RPMI7951 (cell line): ENCODE results near the gene ZNF625. TPM values are rescaled to one million over a fixed set of nuclear protein-coding genes. Genes with fewer than 3 reads are reported as not detected.

ENCODE experiments used
- DNase-seq: peaks from one replicate; pipeline ENCODE4 v3.0.0-alpha.2; 2012; ENCODE audit warnings: low read depth
- total RNA-seq: library from RNA; depleted of rRNA; stranded (reverse); fragments of >200 nt; shearing (Covaris generic); gene quantifications from 2 replicates; pipeline ENCODE4 v1.2.3, GENCODE V29; 2014; rRNA removed

ZNF625 gene
- 6.8 and 7.9 TPM in 2 replicates for total RNA-seq

DNA sequence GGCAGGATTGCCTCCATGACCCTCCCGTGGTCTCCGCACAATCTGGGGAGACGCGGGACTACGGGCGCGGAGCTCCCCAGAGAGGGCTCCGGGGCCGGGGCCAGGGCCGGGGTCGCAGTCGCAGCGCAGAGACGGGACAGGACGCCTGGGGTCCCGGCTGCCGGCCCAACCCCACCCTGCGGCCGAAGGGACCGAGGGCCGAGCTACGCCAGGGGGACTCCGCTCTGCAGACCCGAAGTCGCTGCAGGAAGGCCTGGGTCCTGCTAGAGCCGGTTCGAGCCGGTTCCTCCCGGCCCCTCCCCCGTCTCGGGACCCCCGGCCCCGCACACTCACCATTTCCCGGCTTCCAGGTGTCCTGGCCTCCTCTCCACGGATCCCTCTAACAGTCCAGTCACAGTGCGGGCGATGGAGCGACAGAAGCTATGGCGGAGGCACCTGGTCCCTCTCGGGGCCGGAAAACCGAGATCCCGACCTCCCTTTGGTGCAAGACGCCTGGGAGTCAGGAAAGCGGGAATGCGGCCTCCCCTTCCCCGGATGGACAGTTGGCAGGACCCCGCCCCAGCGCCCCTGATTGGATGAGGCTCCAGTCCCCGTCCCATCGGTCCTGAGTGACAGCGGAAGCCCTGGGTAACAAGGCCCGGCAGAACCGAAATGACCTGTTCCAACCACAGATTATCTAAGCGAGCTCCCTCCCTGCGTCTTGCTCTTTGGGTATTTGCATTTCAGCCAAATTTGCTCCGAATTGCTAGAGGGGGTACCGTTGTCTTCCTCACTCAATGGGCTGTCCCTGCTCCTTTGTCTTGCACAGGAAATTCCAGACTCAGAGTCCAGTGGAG lies at the start of gene ZNF625:
Gene ZNF625 (minus strand): TSS at position 512 of the 836 bp plus-strand sequence. CDS start 176 bp downstream, at position 336.
- peak; percentile 93 for DNase-seq

DNA sequence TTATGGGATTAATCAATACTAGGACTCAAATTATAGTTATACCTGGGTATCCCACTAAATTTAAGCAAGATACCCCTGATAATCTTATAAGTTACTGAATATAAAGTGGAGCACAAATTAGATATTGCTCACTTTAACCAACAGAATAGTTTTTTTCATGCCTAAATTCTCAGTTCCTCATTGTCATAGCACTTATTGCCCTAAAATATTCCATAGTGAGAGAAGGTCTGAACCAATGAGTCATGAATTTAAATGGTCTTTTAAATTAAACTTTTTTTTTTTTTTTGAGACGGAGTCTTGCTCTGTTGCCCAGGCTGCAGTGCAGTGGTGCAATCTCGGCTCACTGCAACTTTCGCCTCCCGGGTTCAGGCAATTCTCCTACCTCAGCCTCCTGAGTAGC lies 48.8 kb upstream of the ZNF625 start:
- no peak for DNase-seq

DNA sequence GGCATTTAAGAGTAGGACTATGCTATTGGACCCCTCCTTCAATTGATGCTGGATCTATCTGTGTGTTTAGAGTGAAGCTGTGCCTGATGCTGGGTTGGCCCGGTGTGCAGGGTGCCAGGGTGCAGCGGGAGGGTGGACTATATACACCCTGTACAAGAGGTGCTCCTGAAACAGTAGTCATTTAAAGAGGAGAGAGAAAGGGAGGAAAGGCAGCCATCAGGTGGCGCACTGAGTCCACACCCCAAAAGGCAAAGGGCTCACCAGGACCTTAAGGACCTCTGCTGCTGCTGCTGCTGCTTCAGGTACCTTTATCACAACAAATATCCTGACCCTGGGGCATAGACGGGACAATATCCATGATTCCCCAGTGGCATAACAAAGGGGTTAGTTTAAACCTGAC lies 45.7 kb upstream of the ZNF625 start:
- DNase-seq, result no peak

DNA sequence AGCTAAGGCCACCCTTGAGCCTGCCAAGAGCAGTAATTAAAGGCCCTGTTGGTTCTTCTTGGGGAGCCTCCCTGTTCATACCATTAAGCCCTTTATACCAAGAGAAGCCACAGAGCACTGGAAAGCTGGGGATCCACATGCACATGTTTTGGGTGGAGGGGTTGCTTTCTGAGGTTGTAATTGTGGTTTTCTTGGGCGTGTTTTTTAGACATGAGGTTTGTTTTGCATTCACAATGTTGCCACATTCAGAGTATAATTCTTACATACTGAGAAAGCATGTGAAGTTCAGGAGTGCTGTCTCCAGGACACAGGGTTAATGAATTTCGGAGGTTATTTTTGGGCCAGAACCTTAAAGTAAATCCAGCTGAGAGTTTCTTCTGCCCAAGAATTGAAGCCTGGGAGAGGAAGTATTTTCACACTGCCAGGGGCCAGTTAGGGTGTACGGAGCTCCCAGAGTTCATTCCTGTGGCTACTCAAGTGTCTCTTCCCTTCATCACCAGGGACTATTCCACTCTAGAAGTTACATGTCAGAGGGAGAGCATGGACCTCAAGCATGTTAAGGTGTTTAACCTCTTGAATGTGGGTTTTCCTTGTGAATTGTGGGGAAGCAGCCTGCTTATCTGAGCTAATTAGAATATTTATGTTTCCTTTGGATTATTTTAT lies 43.4 kb upstream of the ZNF625 start:
- DNase-seq, result no peak

DNA sequence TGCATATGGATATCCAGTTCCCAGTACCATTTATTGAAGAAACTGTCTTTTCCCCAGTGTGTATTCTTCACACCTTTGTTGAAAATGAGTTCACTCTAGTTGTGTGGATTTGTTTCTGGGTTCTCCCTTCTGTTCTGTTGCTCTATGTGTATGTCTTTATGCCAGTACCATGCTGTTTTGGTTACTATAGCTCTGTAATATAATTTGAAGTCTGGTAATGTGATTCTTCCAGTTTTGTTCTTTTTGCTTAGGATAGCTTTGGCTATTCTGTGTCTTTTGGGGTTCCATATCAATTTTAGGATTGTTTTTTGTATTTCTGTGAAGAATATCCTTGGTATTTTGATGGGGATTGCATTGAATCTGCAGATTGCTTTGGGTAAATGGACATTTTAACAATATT lies 41.6 kb upstream of the ZNF625 start:
- DNase-seq, result no peak

DNA sequence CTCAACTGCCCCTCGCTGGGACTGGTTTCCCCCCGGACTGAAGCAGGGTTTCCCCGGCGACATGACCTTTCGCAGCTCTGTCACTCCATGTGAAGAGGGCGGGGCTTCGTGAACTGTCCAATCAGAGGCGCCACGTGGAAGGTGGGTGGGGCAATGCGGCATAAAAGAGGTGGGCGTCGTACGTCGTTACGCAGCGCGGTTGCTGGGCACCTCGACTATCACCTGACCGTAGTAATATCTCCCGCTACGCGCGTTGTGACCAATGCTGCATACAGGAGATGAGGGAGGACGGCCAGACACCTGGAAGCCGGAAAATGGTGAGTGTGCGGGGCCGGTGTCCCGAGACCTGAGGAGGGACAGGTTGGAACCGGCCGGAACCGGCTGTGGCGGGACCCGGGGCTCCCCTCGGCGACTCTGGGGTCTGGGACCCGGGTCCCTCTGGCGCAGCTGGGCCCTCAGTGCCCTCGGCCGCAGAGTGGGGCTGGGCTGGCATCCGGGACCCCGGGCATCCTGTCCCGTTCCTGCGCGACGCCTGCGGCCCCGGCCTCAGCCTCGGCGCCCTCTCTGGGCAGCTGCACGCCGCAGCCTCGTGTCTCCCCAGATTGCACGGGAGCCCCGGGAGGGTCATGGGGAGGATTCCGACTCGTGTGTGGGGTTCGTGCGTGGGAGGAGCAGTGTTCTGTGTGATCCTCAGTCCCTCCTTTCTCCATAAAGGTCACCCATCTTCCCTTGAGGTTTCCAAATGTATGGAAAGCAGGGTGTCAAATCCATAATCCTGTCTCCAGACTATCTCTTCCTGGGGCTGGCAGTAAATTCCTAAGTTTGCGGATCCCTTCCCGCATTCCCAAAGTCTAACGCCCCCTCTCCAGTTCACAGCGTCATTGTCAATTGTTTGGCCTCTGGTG lies 38.5 kb upstream of the ZNF625 start:
- no peak for DNase-seq

DNA sequence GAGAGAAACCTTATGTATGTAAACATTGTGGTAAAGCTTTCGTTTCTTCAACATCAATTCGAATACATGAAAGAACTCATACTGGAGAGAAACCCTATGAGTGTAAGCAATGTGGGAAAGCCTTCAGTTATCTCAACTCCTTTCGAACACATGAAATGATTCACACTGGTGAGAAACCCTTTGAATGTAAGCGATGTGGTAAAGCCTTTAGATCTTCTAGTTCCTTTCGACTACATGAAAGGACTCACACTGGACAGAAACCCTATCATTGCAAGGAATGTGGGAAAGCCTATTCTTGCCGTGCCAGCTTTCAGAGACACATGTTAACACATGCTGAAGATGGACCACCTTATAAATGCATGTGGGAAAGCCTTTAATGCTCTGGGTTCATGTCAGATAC lies 31.1 kb upstream of the ZNF625 start:
- DNase-seq, result no peak

DNA sequence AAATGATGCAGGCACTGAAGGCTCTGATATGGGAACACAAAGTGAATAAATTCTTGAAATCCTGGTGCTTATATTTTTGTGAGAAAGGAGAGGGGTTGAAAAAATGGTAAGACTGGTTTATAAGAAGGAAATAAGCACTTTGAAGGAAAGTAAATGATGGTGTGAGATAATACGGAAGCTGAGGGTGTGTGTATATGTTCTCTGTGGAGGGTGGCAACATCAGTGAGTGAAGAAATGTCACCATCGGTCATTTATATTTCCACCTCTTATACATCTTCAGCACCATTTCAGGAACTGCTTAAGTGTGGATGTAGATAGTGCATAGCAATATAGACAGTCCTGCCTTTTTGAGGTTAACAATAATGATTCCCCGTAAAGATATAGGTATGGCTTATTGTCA lies 23.8 kb upstream of the ZNF625 start:
- no peak for DNase-seq

DNA sequence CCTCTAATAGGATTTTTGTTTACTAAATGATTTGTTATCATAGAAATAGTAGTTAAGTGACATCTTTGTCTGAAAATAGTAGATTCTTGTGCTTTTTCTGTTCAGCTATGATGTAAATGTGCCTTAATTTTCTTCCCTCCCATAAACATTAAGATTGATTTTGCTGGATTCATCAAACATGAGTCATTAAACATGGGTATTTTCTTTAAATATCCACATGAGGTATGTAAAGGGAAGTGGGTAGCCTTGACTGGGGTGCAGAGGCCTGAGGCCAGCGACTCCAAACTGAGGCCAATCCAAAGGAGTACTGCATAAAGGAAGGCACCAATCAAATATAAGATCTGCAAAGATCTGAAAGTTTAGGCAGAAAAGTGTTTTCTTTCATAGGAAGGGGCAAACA lies 10.1 kb upstream of the ZNF625 start:
- no peak for DNase-seq

DNA sequence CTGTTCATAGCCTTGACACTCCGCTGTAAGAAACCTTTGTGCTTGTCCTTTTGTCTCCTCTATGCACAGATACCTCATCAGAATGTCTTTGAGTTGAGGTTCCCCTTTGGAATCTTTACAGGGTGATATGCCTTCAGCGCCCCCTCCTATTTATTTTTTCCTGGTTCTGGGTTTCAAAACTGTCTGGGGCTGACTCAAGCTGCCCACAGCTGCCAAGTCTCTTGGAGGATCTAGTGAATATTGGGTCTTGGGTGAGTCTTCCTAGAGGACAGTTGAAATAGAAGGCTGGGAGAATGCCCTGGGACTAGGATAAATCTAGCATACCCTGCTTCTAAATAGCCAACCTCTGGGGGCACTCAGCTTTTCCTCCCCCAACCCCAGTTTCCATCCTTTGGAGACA lies 7.3 kb upstream of the ZNF625 start:
- DNase-seq, result peak; percentile 26

DNA sequence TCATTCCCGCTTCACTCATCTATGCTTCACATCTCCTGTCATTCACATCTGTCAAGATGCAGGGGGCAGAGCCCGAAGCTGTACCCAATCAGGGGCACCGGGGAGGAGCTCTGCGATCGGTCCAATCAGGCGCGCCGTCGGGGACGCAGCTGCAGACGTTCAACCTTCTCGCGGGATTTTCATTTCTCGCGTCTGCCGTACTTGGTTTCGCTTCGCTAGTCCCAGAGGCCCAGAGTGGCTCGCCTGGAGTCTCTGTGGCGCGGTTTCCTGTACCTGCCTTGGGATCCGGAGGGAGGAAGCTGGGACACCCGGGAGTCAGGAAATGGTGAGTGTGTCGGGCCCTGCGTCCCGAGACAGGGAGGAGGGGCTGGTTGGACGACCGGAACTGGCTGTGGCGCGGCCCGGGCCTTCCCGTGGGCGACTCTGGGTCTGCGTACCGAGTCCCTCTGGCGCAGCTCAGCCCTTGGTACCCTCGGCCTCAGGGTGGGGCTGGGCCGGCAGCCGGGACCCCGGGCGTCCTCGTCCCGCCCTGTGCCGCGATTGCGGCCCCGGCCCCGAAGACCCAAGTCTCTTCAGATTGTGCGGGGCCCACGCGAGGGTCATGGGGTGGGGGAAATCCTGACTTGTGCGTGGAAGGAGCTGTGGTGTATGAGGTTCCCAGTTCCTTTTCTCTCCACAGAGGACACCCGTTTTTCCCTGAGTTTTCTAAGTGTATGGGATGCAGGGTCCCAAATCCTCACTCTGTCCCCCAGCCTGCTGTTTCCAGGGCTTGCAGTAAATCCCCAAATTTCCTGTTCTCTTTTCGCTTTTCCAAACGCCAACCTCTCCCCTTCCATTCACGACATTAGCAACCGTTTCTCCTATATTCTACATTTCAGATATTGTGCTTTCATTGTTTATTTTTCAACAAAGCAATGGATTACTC lies 6.6 kb upstream of the ZNF625 start, which contains the start of gene ZNF136:
Gene ZNF136 (plus strand): TSS at position 215 of the 925 bp plus-strand sequence. CDS start 108 bp downstream, at position 323.
- DNase-seq, result peak; percentile 97

DNA sequence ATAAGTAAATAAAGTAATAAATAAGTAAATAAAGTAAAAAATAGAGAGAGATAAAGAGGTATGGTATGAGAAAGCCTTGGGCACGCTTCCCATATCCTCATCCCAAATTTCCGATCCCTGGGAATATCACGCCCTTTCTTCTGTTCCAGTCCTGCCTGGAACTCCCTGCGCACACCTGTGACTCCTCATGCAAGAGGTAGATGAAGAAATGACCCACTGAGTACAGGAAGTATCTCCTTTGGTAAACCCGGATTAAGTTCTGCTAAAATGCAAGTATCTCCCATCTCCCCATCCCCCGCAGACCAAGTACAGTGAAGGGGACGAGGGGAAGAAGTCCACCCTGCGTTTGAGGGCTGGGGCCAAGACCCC lies 6.0 kb upstream of the ZNF625 start:
- no peak for DNase-seq

DNA sequence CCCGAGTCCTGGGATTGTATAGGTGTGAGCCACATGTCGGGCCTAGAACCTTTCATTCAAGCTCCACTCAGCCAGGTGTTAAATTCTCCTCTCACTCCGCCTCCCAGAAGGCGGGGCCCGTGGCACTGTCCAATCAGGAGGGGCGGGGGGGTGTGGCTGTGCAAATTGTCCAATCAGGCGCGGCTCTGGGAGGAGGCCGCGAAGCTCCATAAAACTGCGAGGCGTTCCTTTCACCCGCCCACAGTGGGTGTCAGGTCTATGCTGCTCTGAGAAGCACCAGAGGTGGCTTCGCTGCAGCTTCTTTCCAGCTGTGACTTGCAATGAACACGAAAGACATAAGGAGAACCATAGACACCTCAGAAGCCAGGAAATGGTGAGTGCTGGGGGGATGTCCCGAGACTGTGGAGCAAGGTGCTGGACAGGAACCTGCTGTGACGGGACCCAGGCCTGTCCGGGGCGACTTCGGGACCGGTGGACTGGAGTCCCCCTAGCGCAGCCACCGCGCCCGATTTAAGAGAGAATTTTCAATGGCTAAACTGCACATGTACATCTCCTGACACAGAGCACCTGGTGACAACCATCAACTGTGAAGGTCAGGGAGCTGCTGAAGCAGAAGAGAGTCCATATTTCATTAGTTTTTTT lies 3.4 kb upstream of the ZNF625 start:
- no peak for DNase-seq

DNA sequence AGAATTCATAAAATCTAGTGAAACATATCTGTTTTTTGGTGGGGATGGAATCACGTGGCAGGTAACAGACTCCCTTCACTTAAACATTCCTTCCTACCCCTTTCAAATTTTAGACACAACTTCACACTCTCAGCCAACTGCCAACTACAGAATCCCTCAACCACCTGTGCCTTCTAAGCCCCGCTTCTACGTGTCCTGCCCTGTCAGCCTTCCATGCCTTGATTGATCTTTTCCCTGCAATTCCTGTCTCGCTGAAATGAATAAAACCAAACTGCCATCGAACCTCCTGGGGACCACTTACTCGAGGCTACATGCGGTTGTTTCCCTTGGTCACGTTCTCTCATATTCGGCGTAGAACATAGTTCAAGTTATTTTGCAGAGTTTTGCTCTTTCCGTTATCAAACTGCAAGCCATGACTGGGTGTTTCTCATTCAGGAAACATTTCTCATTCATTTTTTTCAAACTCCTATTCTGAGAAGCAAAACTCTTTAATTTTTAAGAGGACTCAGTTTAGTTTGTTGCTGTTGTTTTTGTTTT lies 1.1 kb downstream of the ZNF625 start:
- no peak for DNase-seq

DNA sequence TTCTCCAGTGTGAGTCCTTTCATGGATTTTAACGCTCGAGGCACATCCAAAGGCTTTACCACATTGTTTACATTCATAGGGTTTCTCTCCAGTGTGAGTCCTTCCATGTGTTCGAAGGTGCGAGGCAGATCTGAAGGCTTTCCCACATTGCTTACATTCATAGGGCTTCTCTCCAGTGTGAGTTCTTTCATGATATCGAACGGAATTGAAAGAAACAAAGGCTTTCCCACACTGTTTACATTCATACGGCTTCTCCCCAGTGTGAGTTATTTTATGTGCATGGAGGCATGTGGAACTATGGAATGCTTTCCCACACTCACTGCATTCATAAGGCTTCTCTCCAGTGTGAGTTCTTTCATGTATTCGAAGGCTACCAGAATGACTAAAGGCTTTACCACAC lies 11.2 kb downstream of the ZNF625 start:
- DNase-seq, result no peak

DNA sequence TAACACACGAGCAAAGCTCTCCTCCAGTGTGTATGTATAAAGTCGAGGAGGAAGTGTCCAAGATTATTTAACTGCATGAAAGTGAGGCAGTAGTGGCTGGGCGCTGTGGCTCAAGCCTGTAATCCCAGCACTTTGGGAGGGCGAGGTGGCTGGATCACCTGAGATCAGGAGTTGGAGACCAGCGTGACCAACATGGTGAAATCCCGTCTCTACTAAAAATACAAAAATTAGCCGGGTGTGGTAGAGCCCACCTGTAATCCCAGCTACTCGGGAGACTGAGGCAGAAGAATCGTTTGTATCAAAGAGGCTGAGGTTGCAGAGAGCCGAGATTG lies 15.2 kb downstream of the ZNF625 start:
- no peak for DNase-seq

DNA sequence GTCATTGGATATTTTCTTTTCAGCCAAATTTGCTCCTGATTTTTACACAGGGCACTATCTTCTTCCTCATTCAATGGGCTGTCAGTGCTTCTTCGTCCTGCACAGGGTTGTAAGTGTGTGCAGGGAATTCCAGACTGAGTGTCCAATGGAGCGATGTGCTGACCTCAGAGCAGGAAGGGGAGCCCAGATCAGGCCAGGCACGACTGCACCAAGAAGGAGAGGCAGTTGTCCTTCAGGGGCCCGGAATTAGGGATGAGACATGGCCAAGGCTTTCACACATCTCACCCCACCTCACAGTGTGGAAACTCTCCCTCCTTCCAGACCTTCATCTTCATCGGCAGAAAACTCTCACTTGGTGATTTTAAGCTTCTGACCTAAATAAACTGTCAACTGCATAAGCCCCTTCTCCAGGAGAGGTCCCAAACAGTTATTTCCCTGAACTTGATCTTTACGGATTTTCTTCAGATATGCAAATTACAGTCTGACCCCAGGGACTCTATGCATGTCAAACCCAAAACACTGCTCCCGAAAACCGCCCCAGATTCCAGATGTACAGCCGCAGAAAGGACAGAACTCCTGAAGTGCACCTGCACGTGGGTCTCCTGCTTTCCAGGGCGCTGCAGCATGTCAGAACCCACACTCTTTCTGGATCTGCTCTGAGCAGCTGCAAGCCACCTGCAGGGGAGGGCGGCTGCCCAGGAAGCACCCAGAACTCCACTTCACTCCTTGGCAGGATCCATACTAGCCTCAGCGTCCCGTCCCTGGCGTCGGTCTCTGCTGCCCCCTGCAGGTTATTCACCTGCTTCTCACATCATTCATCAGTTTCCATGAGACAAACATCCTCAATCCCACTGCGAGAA lies 15.8 kb downstream of the ZNF625 start:
- DNase-seq, result peak; percentile 83

DNA sequence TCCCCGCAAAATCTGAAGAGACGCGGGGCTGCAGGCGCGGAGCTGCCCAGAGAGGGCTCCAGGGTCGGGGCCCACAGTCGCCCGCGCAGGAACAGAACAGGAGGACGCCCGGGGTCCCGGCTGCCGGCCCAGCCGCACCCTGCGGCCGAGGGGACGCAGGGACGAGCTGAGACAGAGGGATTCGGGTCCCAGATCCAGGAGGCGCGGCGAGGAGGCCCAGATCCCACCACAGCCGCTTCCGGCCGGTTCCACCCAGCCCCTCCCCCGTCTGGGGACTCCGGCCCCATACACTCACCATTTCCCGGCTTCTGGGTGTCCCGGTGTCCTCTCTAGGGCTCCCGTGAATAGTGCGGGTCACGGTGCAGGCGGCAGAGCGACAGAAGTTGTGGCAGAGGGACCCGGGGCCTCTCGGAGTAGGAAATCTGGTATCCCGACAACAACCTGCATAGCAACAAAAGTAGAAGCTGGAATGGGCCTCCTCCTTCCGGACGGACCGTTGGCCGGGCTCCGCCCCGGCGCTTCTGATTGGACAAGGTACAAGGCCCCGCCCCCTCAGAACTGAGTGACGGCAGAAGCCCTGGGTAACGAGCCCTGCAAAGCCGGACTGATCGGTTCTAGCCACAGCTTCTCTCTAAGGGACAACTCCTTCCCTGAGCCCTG lies 16.5 kb downstream of the ZNF625 start, which contains the start of gene ZNF20:
Gene ZNF20 (minus strand): TSS at position 466 of the 660 bp plus-strand sequence. CDS start 168 bp downstream, at position 298.
- peak; percentile 93 for DNase-seq

DNA sequence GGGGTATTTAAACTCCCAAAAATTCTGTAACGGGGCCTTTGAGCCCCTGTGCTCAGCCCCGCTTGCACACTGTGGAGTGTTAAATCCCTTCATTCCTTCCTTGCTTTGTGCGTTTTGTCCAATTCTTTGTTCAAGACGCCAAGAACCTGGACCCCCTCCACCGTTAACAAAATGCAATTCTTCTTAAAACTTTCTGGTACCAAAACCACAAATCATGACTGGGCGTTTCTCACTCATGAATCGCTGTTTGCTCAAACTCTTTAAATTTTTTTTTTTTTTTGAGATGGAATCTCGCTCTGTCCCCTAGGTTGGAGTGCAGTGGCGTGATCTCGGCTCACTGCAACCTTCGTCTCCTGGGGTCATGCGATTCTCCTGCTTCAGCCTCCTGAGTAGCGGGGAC lies 17.3 kb downstream of the ZNF625 start:
- no peak for DNase-seq
